GM12873 (cell line): ENCODE measurements around the gene VPS16.

ENCODE experiments used
- TF ChIP-seq, protein P1 (sequence below): IDR thresholded peaks from 2 replicates; pipeline ENCODE4 v1.5.1; 2012; ENCODE audit warnings: low read depth, mild to moderate bottlenecking, moderate library complexity, low read length, control low read depth; ENCODE audit not compliant: insufficient read depth; ENCODE audit errors: missing control alignments

VPS16 gene

DNA sequence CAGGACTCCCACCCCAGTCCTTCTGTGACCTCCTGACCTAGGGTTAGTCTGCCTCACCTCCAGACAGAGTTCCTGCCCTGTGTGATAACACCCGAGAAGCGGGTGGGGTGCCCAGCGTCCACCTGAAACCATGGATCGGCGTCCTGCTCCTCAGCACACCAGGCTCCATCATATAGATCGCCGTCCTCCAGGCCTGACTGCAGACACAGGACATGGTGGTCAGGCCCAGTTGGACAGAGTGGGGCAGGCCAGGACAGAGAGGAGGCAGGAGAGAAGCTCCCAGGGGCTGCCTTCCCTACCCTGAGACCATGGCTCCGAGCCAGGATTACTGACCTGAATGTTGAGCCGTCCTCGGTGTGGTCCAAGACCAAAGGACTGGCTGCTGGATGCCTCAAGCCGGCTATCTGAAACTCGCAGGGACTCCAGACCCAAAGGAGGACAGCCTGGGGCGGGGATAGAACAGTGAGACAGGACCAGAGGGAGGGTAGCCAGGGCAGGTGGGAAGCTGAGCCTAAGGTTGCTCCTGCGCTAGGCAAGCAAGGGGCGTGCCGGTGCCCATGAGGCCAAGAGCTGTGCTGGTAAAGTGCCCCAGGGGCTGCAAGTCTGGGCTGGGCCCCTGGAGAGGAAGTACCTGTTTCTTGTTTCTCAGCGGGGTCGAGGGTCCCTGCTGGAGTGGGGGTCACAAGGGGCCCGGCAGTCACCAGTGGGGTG is 42.3 kb upstream of the VPS16 start:
- TF ChIP-seq, protein P1, sequence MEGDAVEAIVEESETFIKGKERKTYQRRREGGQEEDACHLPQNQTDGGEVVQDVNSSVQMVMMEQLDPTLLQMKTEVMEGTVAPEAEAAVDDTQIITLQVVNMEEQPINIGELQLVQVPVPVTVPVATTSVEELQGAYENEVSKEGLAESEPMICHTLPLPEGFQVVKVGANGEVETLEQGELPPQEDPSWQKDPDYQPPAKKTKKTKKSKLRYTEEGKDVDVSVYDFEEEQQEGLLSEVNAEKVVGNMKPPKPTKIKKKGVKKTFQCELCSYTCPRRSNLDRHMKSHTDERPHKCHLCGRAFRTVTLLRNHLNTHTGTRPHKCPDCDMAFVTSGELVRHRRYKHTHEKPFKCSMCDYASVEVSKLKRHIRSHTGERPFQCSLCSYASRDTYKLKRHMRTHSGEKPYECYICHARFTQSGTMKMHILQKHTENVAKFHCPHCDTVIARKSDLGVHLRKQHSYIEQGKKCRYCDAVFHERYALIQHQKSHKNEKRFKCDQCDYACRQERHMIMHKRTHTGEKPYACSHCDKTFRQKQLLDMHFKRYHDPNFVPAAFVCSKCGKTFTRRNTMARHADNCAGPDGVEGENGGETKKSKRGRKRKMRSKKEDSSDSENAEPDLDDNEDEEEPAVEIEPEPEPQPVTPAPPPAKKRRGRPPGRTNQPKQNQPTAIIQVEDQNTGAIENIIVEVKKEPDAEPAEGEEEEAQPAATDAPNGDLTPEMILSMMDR: no peak

DNA sequence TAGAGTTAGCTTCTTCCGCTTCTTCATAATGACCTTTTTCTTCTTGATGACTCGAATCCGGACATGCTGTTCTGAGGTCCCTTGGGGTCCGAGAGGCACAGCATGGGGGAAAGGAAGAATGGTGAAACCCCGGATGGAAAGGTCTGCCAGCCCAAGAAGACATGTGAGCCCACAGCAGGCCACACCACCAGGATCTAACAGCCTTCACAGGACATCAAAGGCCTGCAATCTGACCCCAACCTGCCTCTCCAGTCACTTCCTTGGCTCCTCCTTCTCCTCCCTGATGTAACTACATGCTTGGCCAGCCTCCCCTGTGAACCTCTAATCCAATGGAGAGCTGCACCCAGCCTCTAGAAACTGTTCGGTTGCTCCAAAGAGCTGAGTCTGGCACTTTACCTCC is 41.7 kb upstream of the VPS16 start:
- TF ChIP-seq, protein P1: no peak

DNA sequence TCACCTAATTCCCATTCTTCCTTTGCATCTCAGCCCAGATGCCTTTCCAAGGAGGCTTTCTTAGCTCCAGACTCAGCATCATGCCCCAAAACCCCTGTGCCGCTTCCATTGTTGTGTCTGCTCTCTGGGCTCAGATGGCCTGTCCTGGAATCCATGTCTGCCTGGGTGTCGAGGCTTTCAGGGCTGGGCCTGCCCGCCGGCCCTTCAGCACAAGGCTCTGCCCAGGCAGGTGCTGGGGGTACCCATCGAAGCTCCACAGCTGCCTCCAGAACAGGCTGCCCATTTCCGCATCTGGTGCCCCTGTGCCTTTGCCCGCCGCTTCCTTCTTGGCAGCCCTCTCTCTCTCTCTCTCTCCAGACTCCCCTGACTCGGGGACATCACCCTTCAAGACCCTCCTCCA is 41.3 kb upstream of the VPS16 start:
- TF ChIP-seq, protein P1: no peak

DNA sequence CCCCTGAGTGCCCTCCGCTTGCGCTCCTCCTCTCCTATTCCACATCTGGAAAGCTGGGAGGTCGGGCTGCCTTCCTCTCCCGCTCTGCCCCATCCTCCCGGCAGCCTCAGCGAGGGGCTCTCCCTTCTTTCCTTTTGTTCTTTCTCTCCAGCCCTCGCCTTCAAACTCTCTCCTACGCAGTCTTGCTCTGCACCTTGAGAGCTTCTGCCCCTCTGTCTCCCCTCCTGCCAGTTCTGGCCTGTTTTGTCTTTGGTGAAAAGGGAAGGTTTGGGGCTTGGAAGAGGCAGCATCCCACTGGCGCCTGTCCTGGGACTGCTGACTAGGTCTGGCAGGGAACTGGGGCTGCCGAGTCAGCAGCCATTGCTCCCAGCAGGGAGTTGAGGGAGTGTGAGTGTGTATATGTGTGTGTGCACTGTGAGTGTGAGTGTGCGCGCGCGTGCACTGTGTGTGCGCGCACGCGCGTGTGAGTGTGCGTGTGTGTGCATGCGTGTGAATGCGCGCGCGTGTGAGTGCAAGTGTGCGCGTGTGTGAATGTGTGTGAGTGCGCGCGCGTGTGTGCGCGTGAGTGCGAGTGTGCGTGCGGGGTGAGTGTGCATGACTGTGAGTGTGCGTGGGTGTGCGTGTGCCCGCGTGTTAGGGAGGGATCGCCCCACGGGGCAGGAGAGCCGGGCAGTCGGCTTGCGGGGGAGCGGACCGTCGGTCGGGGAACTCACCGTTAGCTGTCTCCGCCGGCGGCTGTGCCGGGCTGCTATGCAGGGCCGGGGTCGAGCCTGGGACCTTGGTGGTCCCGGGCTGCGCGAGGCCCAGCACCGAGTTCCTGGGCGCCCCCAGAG is 40.6 kb upstream of the VPS16 start:
- TF ChIP-seq, protein P1: no peak

DNA sequence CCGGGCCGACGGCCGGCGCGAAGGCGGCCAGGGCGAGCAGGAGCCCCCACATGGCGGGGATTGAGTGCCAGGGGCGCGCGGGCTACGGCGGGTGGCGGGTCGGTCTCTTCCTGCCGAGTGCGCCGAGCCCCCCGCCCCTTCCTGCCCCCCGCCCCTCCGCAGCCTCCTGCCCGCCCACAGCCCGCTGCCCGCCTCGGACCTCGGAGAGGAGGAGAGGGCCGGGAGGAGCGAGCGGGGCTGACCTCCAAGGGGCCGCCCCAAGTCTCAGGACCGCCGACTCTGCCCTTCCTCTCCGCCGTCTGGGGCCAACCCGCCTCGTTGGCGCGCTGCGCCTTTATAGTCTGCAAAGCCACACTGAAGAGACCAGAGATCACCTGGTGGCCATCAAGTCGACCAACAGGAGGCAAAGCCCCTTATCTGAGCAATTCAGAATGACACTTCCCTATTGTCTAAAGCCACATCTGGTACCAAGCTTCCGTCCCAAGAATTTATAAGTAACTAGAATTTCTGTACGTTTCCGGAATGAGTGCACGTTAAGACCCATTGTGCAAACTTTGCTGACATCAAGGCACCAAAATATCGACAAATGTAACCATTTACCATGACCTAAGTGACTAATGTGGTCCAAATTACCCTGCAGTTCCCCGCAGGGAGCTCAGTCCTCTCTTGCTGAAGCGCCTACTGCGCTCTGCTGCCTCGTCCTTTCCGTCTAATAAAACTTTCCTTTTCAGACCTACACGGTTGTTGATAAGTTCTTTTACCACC is 39.8 kb upstream of the VPS16 start, which contains the start of gene CPXM1:
CPXM1 (minus strand) TSS at position 107 of the 765 bp plus-strand sequence; CDS start at position 52, 55 bp downstream.
- TF ChIP-seq, protein P1: peak; percentile 8

DNA sequence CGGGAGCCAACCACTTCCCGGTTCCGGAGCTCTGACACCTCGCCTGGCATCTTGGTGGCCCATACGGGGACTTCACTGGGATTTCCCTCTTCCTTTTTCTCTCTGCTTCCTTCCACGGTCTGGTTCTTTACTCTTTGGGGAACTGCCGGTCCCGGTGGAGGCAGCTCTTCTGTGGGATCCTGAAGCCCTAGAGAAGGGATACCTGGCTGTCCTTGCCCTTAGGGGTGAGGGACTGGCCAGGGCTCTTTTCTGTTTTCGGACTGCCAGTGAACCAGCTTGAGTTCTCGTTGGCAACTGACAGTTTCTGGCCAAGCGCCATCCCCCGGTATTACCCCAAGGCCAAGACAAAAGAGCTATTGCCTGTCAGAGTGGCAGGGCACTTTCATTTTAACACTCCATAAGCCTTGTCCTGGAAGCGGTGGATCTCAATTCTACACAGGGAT is 39.2 kb upstream of the VPS16 start:
- TF ChIP-seq, protein P1: no peak
